Measurements from ENCODE around the gene SERPINB11.
"Not testable (repeated sequence)": the region's sequence is repeated elsewhere in the genome, so short reads cannot be mapped to it uniquely, and the experiment has no call there.

SERPINB11 gene

GRCh38 chr18:63702660-63703059 is at the start of gene SERPINB11:
SERPINB11 (plus strand) TSS chr18:63702960; CDS start chr18:63710194, 7,234 bp downstream.
- DNase-seq: no peak

- DNase-seq: not testable (repeated sequence)
Observed at GRCh38 chr18:63658920-63659319, 43.8 kb upstream of the SERPINB11 start.

GRCh38 chr18:63661750-63662149 is 41.0 kb upstream of the SERPINB11 start, which contains the start of gene SERPINB3:
SERPINB3 (minus strand) TSS chr18:63661893; CDS start chr18:63661216, 677 bp downstream.
- DNase-seq: not testable (repeated sequence)

- no peak for DNase-seq
Observed at GRCh38 chr18:63664571-63664970, 38.2 kb upstream of the SERPINB11 start.

- DNase-seq: no peak
Observed at GRCh38 chr18:63676526-63677323, 26.0 kb upstream of the SERPINB11 start.

GRCh38 chr18:63677500-63678225 is 25.1 kb upstream of the SERPINB11 start:
- no peak for DNase-seq

GRCh38 chr18:63679820-63680606 is 22.7 kb upstream of the SERPINB11 start:
- DNase-seq: no peak

GRCh38 chr18:63681449-63682340 is 21.1 kb upstream of the SERPINB11 start:
- DNase-seq: no peak

GRCh38 chr18:63683152-63683551 is 19.6 kb upstream of the SERPINB11 start:
- DNase-seq: no peak

- no peak for DNase-seq
Observed at GRCh38 chr18:63683890-63684289, 18.9 kb upstream of the SERPINB11 start.

GRCh38 chr18:63684718-63685117 is 18.0 kb upstream of the SERPINB11 start:
- no peak for DNase-seq

- no peak for DNase-seq
Observed at GRCh38 chr18:63686871-63687270, 15.9 kb upstream of the SERPINB11 start.

GRCh38 chr18:63689064-63689463 is 13.7 kb upstream of the SERPINB11 start:
- no peak for DNase-seq

- no peak for DNase-seq
Observed at GRCh38 chr18:63697097-63697660, 5.6 kb upstream of the SERPINB11 start.

GRCh38 chr18:63700501-63700900 is 2.3 kb upstream of the SERPINB11 start:
- DNase-seq: no peak

- DNase-seq: no peak
Observed at GRCh38 chr18:63701952-63702351, 808 bp upstream of the SERPINB11 start.

- no peak for DNase-seq
Observed at GRCh38 chr18:63705401-63705800, 2.6 kb downstream of the SERPINB11 start.

- no peak for DNase-seq
Observed at GRCh38 chr18:63707816-63708215, 5.1 kb downstream of the SERPINB11 start.

GRCh38 chr18:63708650-63709049 is 5.9 kb downstream of the SERPINB11 start:
- no peak for DNase-seq

- DNase-seq: no peak
Observed at GRCh38 chr18:63725682-63726480, 23.1 kb downstream of the SERPINB11 start.

GRCh38 chr18:63730773-63731172 is 28.0 kb downstream of the SERPINB11 start:
- no peak for DNase-seq

Measured in activated naive CD4-positive, alpha-beta T cell treated with Interleukin-2 at 50 U/mL for 16 hours (primary cell).